OCI-LY7 (cell line): Measurements from ENCODE around the gene KIF6. TPM values are rescaled to one million over a fixed set of nuclear protein-coding genes. Genes with fewer than 3 reads are reported as not detected.

ENCODE experiments used
- BruUV-seq: library from RNA; stranded (reverse); fragments of 400-500 nt; replicated peaks from 2 replicates; lab custom pipeline; 2021; lab: Mats Ljungman, UMichigan
- CTCF ChIA-PET: fragments of 300-600 bp; sonication (Branson Sonifier 250); formaldehyde crosslinking; loops from one replicate; lab custom pipeline; 2022; ENCODE audit warnings: antibody characterized with exemption; ENCODE audit not compliant: unreplicated experiment; lab: Charles Lee
- POLR2A ChIA-PET: fragments of 300-600 bp; sonication (Branson Sonifier 250); formaldehyde crosslinking; loops from one replicate; lab custom pipeline; 2022; ENCODE audit warnings: antibody characterized with exemption; lab: Charles Lee
- DNase-seq: peaks from one replicate; pipeline ENCODE4 v3.0.0-alpha.2; 2015; ENCODE audit warnings: low spot score
- H2AFZ ChIP-seq: fragments of 200-600 bp; sonication (generic), shearing (Covaris generic); 2 replicates; pipeline ENCODE4 v1.6.1; 2014; ENCODE audit warnings: mild to moderate bottlenecking, antibody characterized with exemption, low read length, moderate library complexity
- H3K27ac ChIP-seq: fragments of 200-600 bp; sonication (generic); 2 replicates; pipeline ENCODE4 v1.5.1; 2014; ENCODE audit warnings: mixed run types, low read depth, mild to moderate bottlenecking, moderate library complexity, low read length, inconsistent platforms; ENCODE audit not compliant: poor library complexity, severe bottlenecking
- H3K36me3 ChIP-seq: fragments of 200-600 bp; sonication (generic); 2 replicates; pipeline ENCODE4 v1.6.1; 2014; ENCODE audit warnings: mild to moderate bottlenecking, antibody characterized with exemption, low read length, moderate library complexity, mixed read lengths; ENCODE audit not compliant: insufficient read depth
- H3K4me1 ChIP-seq: fragments of 200-600 bp; sonication (generic); 2 replicates; pipeline ENCODE4 v1.5.1; 2014; ENCODE audit warnings: mild to moderate bottlenecking, low read length; ENCODE audit not compliant: insufficient read depth, poor library complexity, severe bottlenecking
- H3K4me2 ChIP-seq: fragments of 200-600 bp; sonication (generic); 2 replicates; pipeline ENCODE4 v1.6.1; 2014; ENCODE audit warnings: mild to moderate bottlenecking, low read length
- H3K4me3 ChIP-seq: fragments of 200-600 bp; sonication (generic); 2 replicates; pipeline ENCODE4 v1.5.1; 2014; ENCODE audit warnings: mild to moderate bottlenecking, low read depth, low read length; ENCODE audit not compliant: poor library complexity, severe bottlenecking
- H3K79me2 ChIP-seq: fragments of 200-600 bp; sonication (generic); 2 replicates; pipeline ENCODE4 v1.6.1; 2016; ENCODE audit warnings: low read depth, mild to moderate bottlenecking, low read length, moderate library complexity, mixed read lengths; ENCODE audit not compliant: insufficient read depth
- H3K9me2 ChIP-seq: fragments of 200-600 bp; sonication (generic); 2 replicates; pipeline ENCODE4 v1.6.1; 2016; ENCODE audit warnings: mild to moderate bottlenecking, low read length, mixed read lengths; ENCODE audit not compliant: insufficient read depth
- H3K9me3 ChIP-seq: fragments of 200-600 bp; sonication (generic); 2 replicates; pipeline ENCODE4 v1.6.1; 2014; ENCODE audit warnings: mild to moderate bottlenecking, mixed run types, low read length, mixed read lengths
- H4K20me1 ChIP-seq: fragments of 200-600 bp; sonication (generic); 2 replicates; pipeline ENCODE4 v1.6.1; 2014; ENCODE audit warnings: mild to moderate bottlenecking, antibody characterized with exemption, low read length, moderate library complexity, mixed read lengths; ENCODE audit not compliant: insufficient read depth
- EZH2phosphoT487 ChIP-seq: fragments of 200-600 bp; sonication (generic); IDR thresholded peaks from 2 replicates; pipeline ENCODE4 v1.6.1; 2018; ENCODE audit warnings: low read depth, borderline replicate concordance, mild to moderate bottlenecking, mixed run types, antibody characterized with exemption, low read length, moderate library complexity, mixed read lengths
- intact Hi-C: fragments of 100-400 bp; cut with micrococcal nuclease; formaldehyde crosslinking; loops from one replicate; pipeline ENCODE4 v1.10.0; 2022; ENCODE audit not compliant: unreplicated experiment
- total RNA-seq, 2 experiments: library from RNA; depleted of rRNA in 1 of 2; stranded (reverse); fragments of >200 nt in 1 of 2; shearing (Covaris generic) in 1 of 2; gene quantifications; 2 replicates each; pipeline ENCODE4 v1.2.3, GENCODE V29; 2014 to 2022
- TF ChIP-seq, protein P1 (sequence below): fragments of 200-600 bp; sonication (generic); conservative IDR thresholded peaks from 2 replicates; pipeline ENCODE4 v1.5.1; 2014; ENCODE audit warnings: mild to moderate bottlenecking, antibody characterized with exemption, low read length, moderate library complexity, mixed read lengths

Gene KIF6
- total RNA-seq, 2 experiments from 2014 or later = not detected

DNA sequence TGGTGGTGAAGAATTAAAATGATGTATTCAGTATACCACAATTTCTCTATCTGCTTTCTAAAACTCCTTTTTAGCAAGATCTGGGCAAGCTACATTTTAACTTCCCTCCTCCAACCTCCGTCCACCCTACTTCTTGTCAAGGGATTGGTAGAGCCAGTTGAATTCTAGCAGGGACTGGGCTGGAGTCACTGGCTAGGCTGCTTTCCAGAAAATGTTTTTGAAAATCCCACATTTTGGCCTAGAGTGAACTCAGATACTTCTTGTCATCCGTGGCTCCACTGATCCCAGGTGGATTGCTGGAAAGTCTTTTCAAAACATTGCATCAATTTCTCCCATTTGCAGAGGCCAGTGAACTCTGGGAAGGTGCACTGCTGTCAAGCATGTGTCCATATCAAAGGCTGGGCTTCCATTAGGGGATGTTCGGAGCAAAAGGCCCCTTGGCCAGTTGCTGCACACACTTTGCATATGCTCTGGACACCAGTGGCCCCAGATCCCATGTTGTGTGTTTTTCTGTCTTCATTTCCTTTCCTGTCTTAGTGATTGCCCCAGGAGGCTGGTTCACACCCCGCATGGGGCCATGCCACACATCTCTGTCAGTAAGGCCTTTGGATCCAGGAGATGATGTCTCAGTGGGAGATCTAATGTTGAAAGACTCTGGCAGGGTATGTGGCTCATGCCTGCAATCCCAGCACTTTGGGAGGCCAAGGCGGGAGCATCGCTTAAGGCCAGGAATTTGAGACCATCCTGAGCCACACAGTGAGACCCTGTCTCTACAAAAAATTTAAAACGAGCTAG is 391.4 kb downstream of the KIF6 start:
- Histone ChIP-seq H3K4me1 (no peaks in the 10 kb centered on the region), H3K79me2 (no peaks in the 10 kb centered on the region), H3K9me3 (no peaks in the 10 kb centered on the region), H3K36me3 (no peaks in the 10 kb centered on the region), H3K27ac (no peak overlapping the region), H3K4me2 (no peak overlapping the region), H3K4me3 (no peak overlapping the region), H3K9me2 (no peaks in the 10 kb centered on the region), H4K20me1 (no peaks in the 10 kb centered on the region), H2AFZ (no peak overlapping the region)
- ChIA-PET POLR2A (no interaction called here), CTCF (no interaction called here)
- BruUV-seq = no TSS peak
- no peak for DNase-seq
- no peak for TF ChIP-seq EZH2phosphoT487
- TF ChIP-seq, protein P1, sequence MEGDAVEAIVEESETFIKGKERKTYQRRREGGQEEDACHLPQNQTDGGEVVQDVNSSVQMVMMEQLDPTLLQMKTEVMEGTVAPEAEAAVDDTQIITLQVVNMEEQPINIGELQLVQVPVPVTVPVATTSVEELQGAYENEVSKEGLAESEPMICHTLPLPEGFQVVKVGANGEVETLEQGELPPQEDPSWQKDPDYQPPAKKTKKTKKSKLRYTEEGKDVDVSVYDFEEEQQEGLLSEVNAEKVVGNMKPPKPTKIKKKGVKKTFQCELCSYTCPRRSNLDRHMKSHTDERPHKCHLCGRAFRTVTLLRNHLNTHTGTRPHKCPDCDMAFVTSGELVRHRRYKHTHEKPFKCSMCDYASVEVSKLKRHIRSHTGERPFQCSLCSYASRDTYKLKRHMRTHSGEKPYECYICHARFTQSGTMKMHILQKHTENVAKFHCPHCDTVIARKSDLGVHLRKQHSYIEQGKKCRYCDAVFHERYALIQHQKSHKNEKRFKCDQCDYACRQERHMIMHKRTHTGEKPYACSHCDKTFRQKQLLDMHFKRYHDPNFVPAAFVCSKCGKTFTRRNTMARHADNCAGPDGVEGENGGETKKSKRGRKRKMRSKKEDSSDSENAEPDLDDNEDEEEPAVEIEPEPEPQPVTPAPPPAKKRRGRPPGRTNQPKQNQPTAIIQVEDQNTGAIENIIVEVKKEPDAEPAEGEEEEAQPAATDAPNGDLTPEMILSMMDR = no peak
- intact Hi-C loops = no loop called here

DNA sequence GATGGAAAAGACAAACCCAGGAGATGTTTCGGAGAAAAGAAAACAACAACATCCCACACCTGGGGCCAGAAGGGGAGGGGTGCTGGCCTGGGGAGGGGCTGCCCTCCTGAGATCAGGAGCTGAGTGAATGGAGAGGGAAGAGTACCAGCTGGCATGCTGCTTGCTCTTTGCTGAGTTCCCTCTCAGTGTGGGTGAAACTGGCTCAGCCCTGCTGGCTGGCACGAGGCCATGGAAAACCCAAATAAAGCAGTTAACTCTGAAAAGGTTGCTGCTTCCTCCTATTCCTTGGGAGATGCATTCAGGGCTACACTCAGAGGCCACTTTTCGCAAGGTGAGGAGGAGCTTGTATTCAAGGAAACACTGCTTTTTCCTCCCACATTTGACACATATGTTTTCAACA is 394.7 kb downstream of the KIF6 start:
- CTCF ChIA-PET = no interaction called here
- Histone ChIP-seq H3K9me2 (no peaks in the 10 kb centered on the region), H3K36me3 (no peaks in the 10 kb centered on the region), H3K4me2 (no peak overlapping the region), H3K4me3 (no peak overlapping the region), H3K27ac (no peak overlapping the region), H3K9me3 (no peaks in the 10 kb centered on the region), H3K4me1 (no peaks in the 10 kb centered on the region), H3K79me2 (no peaks in the 10 kb centered on the region), H4K20me1 (no peaks in the 10 kb centered on the region), H2AFZ (no peak overlapping the region)
- TF ChIP-seq, protein P1 = no peak
- no peak for TF ChIP-seq EZH2phosphoT487
- no peak for DNase-seq
- no TSS peak for BruUV-seq
- intact Hi-C loops = no loop called here
- POLR2A ChIA-PET = interaction anchor here (0.7 kb wide), 1 partner anchor 211 kb away, joined by 3 read pairs; no protein-coding TSS in a partner anchor

DNA sequence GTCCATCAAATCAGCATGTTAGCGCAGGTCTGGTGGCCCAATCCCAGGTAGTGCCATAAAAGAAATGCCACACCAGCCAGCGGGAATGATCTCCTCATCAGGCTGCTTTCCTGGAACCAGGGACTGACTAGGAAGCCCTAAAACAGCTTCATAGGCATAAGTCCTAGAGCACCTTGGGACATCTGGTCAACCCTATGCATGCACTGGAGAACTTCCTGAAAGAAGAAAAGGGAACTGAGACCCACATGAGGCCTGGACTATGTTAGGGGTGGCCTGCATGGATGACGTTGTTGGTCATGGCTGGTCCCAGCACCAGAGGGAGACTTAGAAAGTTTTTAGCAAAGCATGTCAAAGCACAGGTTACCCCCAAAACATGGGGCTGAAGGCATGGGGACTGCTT is 395.2 kb downstream of the KIF6 start:
- H3K4me1 ChIP-seq = no peaks in the 10 kb centered on the region
- no peak overlapping the region for H3K4me3 ChIP-seq
- POLR2A ChIA-PET = no interaction called here
- intact Hi-C loops = no loop called here
- no peak overlapping the region for H2AFZ ChIP-seq
- no peak for TF ChIP-seq EZH2phosphoT487
- TF ChIP-seq, protein P1 = no peak
- no peaks in the 10 kb centered on the region for H4K20me1 ChIP-seq
- no peak overlapping the region for H3K4me2 ChIP-seq
- no peaks in the 10 kb centered on the region for H3K9me3 ChIP-seq
- H3K9me2 ChIP-seq = no peaks in the 10 kb centered on the region
- BruUV-seq = no TSS peak
- CTCF ChIA-PET = no interaction called here
- H3K27ac ChIP-seq = no peak overlapping the region
- H3K36me3 ChIP-seq = no peaks in the 10 kb centered on the region
- DNase-seq = peak; percentile 22
- H3K79me2 ChIP-seq = no peaks in the 10 kb centered on the region
